ENCODE data around the gene LXN. TPM values are rescaled to one million over a fixed set of nuclear protein-coding genes. Genes with fewer than 3 reads are reported as not detected.

LXN gene
- total RNA-seq, 4 donors from 2014 or later = 7.4 to 11.8 (median 8.0) TPM

GRCh38 chr3:158660711-158661110, 11.7 kb downstream of the LXN start:
- no peaks in the 10 kb centered on the region for H3K27me3 ChIP-seq
- no peak for DNase-seq (ENCODE audit: low spot score in 2 of 2)
- no peaks in the 10 kb centered on the region for H3K9me3 ChIP-seq
- no peaks in the 10 kb centered on the region for H3K4me1 ChIP-seq
- peaks cover 71% of the 10 kb centered on the region for H3K36me3 ChIP-seq
- TF ChIP-seq POLR2AphosphoS5 (IDR thresholded peaks at IDR 0.05) (no peak), EP300 (IDR thresholded peaks at IDR 0.05) (no peak), CTCF (IDR thresholded peaks at IDR 0.05) (no peak), POLR2A (IDR thresholded peaks at IDR 0.05) (no peak)
- no peak overlapping the region for H3K27ac ChIP-seq
- no peak overlapping the region for H3K4me3 ChIP-seq
- 89% methylated on average over 4 of the region's 4 CpGs for WGBS

- no peak for TF ChIP-seq POLR2AphosphoS5 (IDR thresholded peaks at IDR 0.05)
- TF ChIP-seq POLR2A (IDR thresholded peaks at IDR 0.05) = no peak
- no peak for TF ChIP-seq EP300 (IDR thresholded peaks at IDR 0.05)
- TF ChIP-seq CTCF (IDR thresholded peaks at IDR 0.05) = peak; percentile 14 to 52
- H3K4me3 ChIP-seq = no peak overlapping the region
- 61% methylated on average over 7 of the region's 7 CpGs for WGBS
- H3K9me3 ChIP-seq = no peaks in the 10 kb centered on the region
- H3K27ac ChIP-seq = no peak overlapping the region
- no peak for DNase-seq (ENCODE audit: low spot score in 2 of 2)
- no peaks in the 10 kb centered on the region for H3K27me3 ChIP-seq
- H3K36me3 ChIP-seq = peaks cover 72% of the 10 kb centered on the region
- H3K4me1 ChIP-seq = no peaks in the 10 kb centered on the region
Measured at GRCh38 chr3:158659454-158660237, 12.8 kb downstream of the LXN start.

GRCh38 chr3:158658889-158659288, 13.6 kb downstream of the LXN start:
- WGBS = 91% methylated on average over 7 of the region's 7 CpGs
- no peak overlapping the region for H3K27ac ChIP-seq
- peaks cover 69% of the 10 kb centered on the region for H3K36me3 ChIP-seq
- DNase-seq (ENCODE audit: low spot score in 2 of 2) = no peak
- H3K4me1 ChIP-seq = no peaks in the 10 kb centered on the region
- no peak overlapping the region for H3K4me3 ChIP-seq
- no peaks in the 10 kb centered on the region for H3K27me3 ChIP-seq
- TF ChIP-seq EP300 (IDR thresholded peaks at IDR 0.05) = no peak
- no peak for TF ChIP-seq POLR2AphosphoS5 (IDR thresholded peaks at IDR 0.05)
- TF ChIP-seq CTCF (IDR thresholded peaks at IDR 0.05) = no peak
- TF ChIP-seq POLR2A (IDR thresholded peaks at IDR 0.05) = no peak
- no peaks in the 10 kb centered on the region for H3K9me3 ChIP-seq

- WGBS = 89% methylated on average over 3 of the region's 3 CpGs
- Histone ChIP-seq H3K4me1 (peaks cover 5% of the 10 kb centered on the region), H3K4me3 (no peak overlapping the region), H3K27me3 (no peaks in the 10 kb centered on the region), H3K36me3 (peaks cover 55% of the 10 kb centered on the region), H3K27ac (no peak overlapping the region), H3K9me3 (no peaks in the 10 kb centered on the region)
- no peak for DNase-seq (ENCODE audit: low spot score in 2 of 2)
- TF ChIP-seq EP300 (IDR thresholded peaks at IDR 0.05) = no peak
- TF ChIP-seq POLR2A (IDR thresholded peaks at IDR 0.05) = no peak
- no peak for TF ChIP-seq CTCF (IDR thresholded peaks at IDR 0.05)
- TF ChIP-seq POLR2AphosphoS5 (IDR thresholded peaks at IDR 0.05) = no peak
Measured at GRCh38 chr3:158652463-158652862, 20.0 kb downstream of the LXN start.

GRCh38 chr3:158651192-158651591, 21.3 kb downstream of the LXN start:
- no peaks in the 10 kb centered on the region for H3K9me3 ChIP-seq
- H3K4me3 ChIP-seq = no peak overlapping the region
- TF ChIP-seq EP300 (IDR thresholded peaks at IDR 0.05) (no peak), POLR2AphosphoS5 (IDR thresholded peaks at IDR 0.05) (no peak), POLR2A (IDR thresholded peaks at IDR 0.05) (no peak), CTCF (IDR thresholded peaks at IDR 0.05) (no peak)
- 93% methylated on average over 2 of the region's 2 CpGs for WGBS
- no peak for DNase-seq (ENCODE audit: low spot score in 2 of 2)
- H3K27me3 ChIP-seq = no peaks in the 10 kb centered on the region
- H3K36me3 ChIP-seq = peaks cover 47% of the 10 kb centered on the region
- H3K27ac ChIP-seq = no peak overlapping the region
- H3K4me1 ChIP-seq = peaks cover 10% of the 10 kb centered on the region

Data from suprapubic skin (tissue), 4 donors.